HG03064 (cell line): ENCODE data around the gene PDRG1.

Experiments
- ATAC-seq: cut with Tn5 transposase; IDR thresholded peaks from one replicate; pipeline ENCODE4 v1.9.1; 2021; ENCODE audit warnings: low read depth; ENCODE audit not compliant: unreplicated experiment

PDRG1 gene

GRCh38 chr20:31967830-31968249 is 16.0 kb upstream of the PDRG1 start, which contains the start of gene XKR7:
Gene XKR7, plus strand, starts transcription at chr20:31968151. Its CDS starts 25 bp downstream, at chr20:31968176.
- ATAC-seq, result no peak

GRCh38 chr20:31966991-31967655 is 15.3 kb upstream of the PDRG1 start:
- no peak for ATAC-seq

- ATAC-seq, result no peak
Observed at GRCh38 chr20:31963889-31964288, 12.0 kb upstream of the PDRG1 start.

- ATAC-seq, result no peak
Observed at GRCh38 chr20:31962761-31963160, 10.9 kb upstream of the PDRG1 start.

- no peak for ATAC-seq
Observed at GRCh38 chr20:31956556-31957526, 5.0 kb upstream of the PDRG1 start.

- ATAC-seq, result no peak
Observed at GRCh38 chr20:31954500-31954899, 2.7 kb upstream of the PDRG1 start.

- no peak for ATAC-seq
Observed at GRCh38 chr20:31953556-31954148, 1.8 kb upstream of the PDRG1 start.

GRCh38 chr20:31951203-31951529 is 680 bp downstream of the PDRG1 start:
- no peak for ATAC-seq

GRCh38 chr20:31949877-31950646 is 1.8 kb downstream of the PDRG1 start:
- ATAC-seq, result no peak

- ATAC-seq, result no peak
Observed at GRCh38 chr20:31948008-31948407, 3.8 kb downstream of the PDRG1 start.

- no peak for ATAC-seq
Observed at GRCh38 chr20:31945785-31946184, 6.1 kb downstream of the PDRG1 start.

GRCh38 chr20:31945319-31945718 is 6.5 kb downstream of the PDRG1 start:
- ATAC-seq, result no peak

- no peak for ATAC-seq
Observed at GRCh38 chr20:31943052-31943471, 8.8 kb downstream of the PDRG1 start.

- ATAC-seq, result no peak
Observed at GRCh38 chr20:31939661-31940060, 12.2 kb downstream of the PDRG1 start.

GRCh38 chr20:31937820-31938219 is 14.0 kb downstream of the PDRG1 start:
- ATAC-seq, result no peak

GRCh38 chr20:31936420-31936819 is 15.4 kb downstream of the PDRG1 start:
- ATAC-seq, result no peak

- no peak for ATAC-seq
Observed at GRCh38 chr20:31934968-31935764, 16.7 kb downstream of the PDRG1 start.

GRCh38 chr20:31934491-31934890 is 17.4 kb downstream of the PDRG1 start:
- ATAC-seq, result no peak

GRCh38 chr20:31933698-31934097 is 18.1 kb downstream of the PDRG1 start:
- ATAC-seq, result no peak

GRCh38 chr20:31930779-31931178 is 21.1 kb downstream of the PDRG1 start:
- ATAC-seq, result no peak
